NCI-H2196 treated with DMSO at 0.1 percent for 48 hours (cell line): ENCODE data around the gene EAF1.
"Not testable (repeated sequence)": the region's sequence is repeated elsewhere in the genome, so short reads cannot be mapped to it uniquely, and the experiment has no call there.

Experiments used
- DNase-seq: peaks from one replicate; lab custom pipeline; 2025; ENCODE audit not compliant: unreplicated experiment; lab: John Stamatoyannopoulos, UW

The EAF1 gene

GRCh38 chr3:15405448-15406050 lies 21.8 kb upstream of the EAF1 start:
- DNase-seq: no peak

GRCh38 chr3:15409239-15409638 lies 18.2 kb upstream of the EAF1 start:
- no peak for DNase-seq

GRCh38 chr3:15409774-15410173 lies 17.6 kb upstream of the EAF1 start:
- DNase-seq: no peak

GRCh38 chr3:15410966-15411365 lies 16.4 kb upstream of the EAF1 start:
- not testable (repeated sequence) for DNase-seq

- no peak for DNase-seq
Measured at GRCh38 chr3:15420871-15421270, 6.5 kb upstream of the EAF1 start.

- DNase-seq: no peak
Measured at GRCh38 chr3:15426579-15427118, 749 bp upstream of the EAF1 start.

- DNase-seq: no peak
Measured at GRCh38 chr3:15427981-15428380, 583 bp downstream of the EAF1 start.

GRCh38 chr3:15428539-15428938 lies 1.1 kb downstream of the EAF1 start:
- DNase-seq: no peak

- DNase-seq: no peak
Measured at GRCh38 chr3:15429080-15429479, 1.7 kb downstream of the EAF1 start.

- DNase-seq: no peak
Measured at GRCh38 chr3:15430624-15431023, 3.2 kb downstream of the EAF1 start.

- no peak for DNase-seq
Measured at GRCh38 chr3:15431256-15431837, 3.9 kb downstream of the EAF1 start.

- no peak for DNase-seq
Measured at GRCh38 chr3:15433531-15433930, 6.1 kb downstream of the EAF1 start.

- no peak for DNase-seq
Measured at GRCh38 chr3:15434756-15435155, 7.4 kb downstream of the EAF1 start.

- no peak for DNase-seq
Measured at GRCh38 chr3:15436246-15436645, 8.8 kb downstream of the EAF1 start.

GRCh38 chr3:15438983-15439382 lies 11.6 kb downstream of the EAF1 start:
- no peak for DNase-seq

GRCh38 chr3:15439476-15439875 lies 12.1 kb downstream of the EAF1 start:
- no peak for DNase-seq

GRCh38 chr3:15440891-15441290 lies 13.5 kb downstream of the EAF1 start:
- DNase-seq: no peak

- DNase-seq: no peak
Measured at GRCh38 chr3:15443826-15444524, 16.6 kb downstream of the EAF1 start.

- no peak for DNase-seq
Measured at GRCh38 chr3:15449489-15450224, 22.3 kb downstream of the EAF1 start.

- no peak for DNase-seq
Measured at GRCh38 chr3:15450438-15451215, 23.2 kb downstream of the EAF1 start.
